OCI-LY3 (cell line): Measurements from ENCODE around the gene CASS4.

Experiments used
- H2AFZ ChIP-seq: fragments of 200-600, 300-600 bp; shearing (Covaris generic); 2 replicates; pipeline ENCODE4 v1.6.0; 2014; ENCODE audit warnings: antibody characterized with exemption, low read depth, low read length
- H3K27ac ChIP-seq: fragments of 200-600, 300-600 bp; sonication (generic); 2 replicates; pipeline ENCODE4 v1.5.1; 2014; ENCODE audit warnings: mild to moderate bottlenecking, low read length, moderate library complexity, mixed read lengths
- H3K27me3 ChIP-seq: fragments of 200-600, 300-600 bp; sonication (generic); 2 replicates; pipeline ENCODE4 v1.6.1; 2014; ENCODE audit warnings: low read depth, low read length, mixed read lengths
- H3K36me3 ChIP-seq: fragments of 200-600, 300-600 bp; sonication (generic); replicated peaks from 2 replicates; pipeline ENCODE3; 2014; ENCODE audit warnings: low read depth, low read length, mixed read lengths
- H3K4me1 ChIP-seq: fragments of 300-600, 200-600 bp; sonication (generic); 2 replicates; pipeline ENCODE4 v1.6.1; 2014; ENCODE audit warnings: low read length, mixed read lengths
- H3K4me2 ChIP-seq: fragments of 200-600, 300-600 bp; sonication (generic); 2 replicates; pipeline ENCODE4 v1.6.1; 2014; ENCODE audit warnings: low read length, mixed read lengths
- H3K4me3 ChIP-seq: fragments of 300-600, 200-600 bp; sonication (generic); 2 replicates; pipeline ENCODE4 v1.5.1; 2014; ENCODE audit warnings: antibody characterized with exemption, mild to moderate bottlenecking, low read length, moderate library complexity
- H3K79me2 ChIP-seq: fragments of 300-600, 200-600 bp; shearing (Covaris generic); 2 replicates; pipeline ENCODE4 v1.6.1; 2014; ENCODE audit warnings: mild to moderate bottlenecking, low read length, mixed read lengths
- H3K9ac ChIP-seq: fragments of 300-600, 200-600 bp; shearing (Covaris generic); 2 replicates; pipeline ENCODE4 v1.6.0; 2014; ENCODE audit warnings: mild to moderate bottlenecking, low read length, moderate library complexity
- H3K9me3 ChIP-seq: fragments of 200-600, 300-600 bp; shearing (Covaris generic); 2 replicates; pipeline ENCODE4 v1.6.1; 2014; ENCODE audit warnings: low read length, mixed read lengths; ENCODE audit not compliant: insufficient read depth
- H4K20me1 ChIP-seq: fragments of 200-600, 300-600 bp; sonication (generic); 2 replicates; pipeline ENCODE4 v1.6.1; 2016; ENCODE audit warnings: low read length, mixed read lengths; ENCODE audit not compliant: insufficient read depth
- EZH2phosphoT487 ChIP-seq: fragments of 200-600 bp; shearing (Covaris generic); IDR thresholded peaks from 2 replicates; pipeline ENCODE4 v1.6.1; 2018; ENCODE audit warnings: antibody characterized with exemption, mixed run types, low read depth
- TF ChIP-seq, protein P1 (sequence below): fragments of 200-600, 300-600 bp; sonication (generic); IDR thresholded peaks from 2 replicates; pipeline ENCODE4 v1.5.1; 2014; ENCODE audit warnings: antibody characterized with exemption, low read length, low read depth

CASS4 gene

DNA sequence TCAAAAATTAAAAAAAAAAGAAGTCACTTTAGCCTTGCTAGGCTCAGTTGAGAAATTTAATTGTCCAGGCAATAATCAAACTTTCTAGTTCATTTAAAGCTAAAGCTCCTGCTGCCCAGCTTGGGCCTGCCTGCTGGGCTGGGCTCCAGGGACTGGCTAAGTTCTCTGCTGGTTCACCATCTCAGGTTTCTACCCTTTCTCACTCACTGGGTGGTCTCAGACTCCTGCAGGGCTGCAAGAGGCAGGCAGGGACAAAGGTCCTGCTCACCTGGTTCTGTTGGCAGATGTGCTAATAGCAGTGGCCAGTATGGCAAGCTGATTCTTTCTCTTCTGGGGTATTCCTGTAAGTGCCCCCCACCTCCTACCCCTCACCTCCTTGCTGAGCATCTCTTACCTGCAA, 35.2 kb downstream of the CASS4 start:
- Histone ChIP-seq H3K4me1 (peaks cover 24% of the 10 kb centered on the region), H3K27ac (no peak overlapping the region), H3K4me3 (peak overlapping the region; percentile 39), H3K27me3 (no peaks in the 10 kb centered on the region), H2AFZ (no peak overlapping the region), H3K4me2 (peak overlapping the region; percentile 48), H3K9me3 (no peaks in the 10 kb centered on the region), H3K36me3 (no peaks in the 10 kb centered on the region), H3K9ac (no peak overlapping the region), H3K79me2 (no peaks in the 10 kb centered on the region), H4K20me1 (no peaks in the 10 kb centered on the region)
- TF ChIP-seq, protein P1, sequence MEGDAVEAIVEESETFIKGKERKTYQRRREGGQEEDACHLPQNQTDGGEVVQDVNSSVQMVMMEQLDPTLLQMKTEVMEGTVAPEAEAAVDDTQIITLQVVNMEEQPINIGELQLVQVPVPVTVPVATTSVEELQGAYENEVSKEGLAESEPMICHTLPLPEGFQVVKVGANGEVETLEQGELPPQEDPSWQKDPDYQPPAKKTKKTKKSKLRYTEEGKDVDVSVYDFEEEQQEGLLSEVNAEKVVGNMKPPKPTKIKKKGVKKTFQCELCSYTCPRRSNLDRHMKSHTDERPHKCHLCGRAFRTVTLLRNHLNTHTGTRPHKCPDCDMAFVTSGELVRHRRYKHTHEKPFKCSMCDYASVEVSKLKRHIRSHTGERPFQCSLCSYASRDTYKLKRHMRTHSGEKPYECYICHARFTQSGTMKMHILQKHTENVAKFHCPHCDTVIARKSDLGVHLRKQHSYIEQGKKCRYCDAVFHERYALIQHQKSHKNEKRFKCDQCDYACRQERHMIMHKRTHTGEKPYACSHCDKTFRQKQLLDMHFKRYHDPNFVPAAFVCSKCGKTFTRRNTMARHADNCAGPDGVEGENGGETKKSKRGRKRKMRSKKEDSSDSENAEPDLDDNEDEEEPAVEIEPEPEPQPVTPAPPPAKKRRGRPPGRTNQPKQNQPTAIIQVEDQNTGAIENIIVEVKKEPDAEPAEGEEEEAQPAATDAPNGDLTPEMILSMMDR = no peak
- no peak for TF ChIP-seq EZH2phosphoT487

GRCh38 chr20:56449459-56449858, 37.4 kb downstream of the CASS4 start:
- H2AFZ ChIP-seq = no peak overlapping the region
- no peak overlapping the region for H3K4me2 ChIP-seq
- no peaks in the 10 kb centered on the region for H3K79me2 ChIP-seq
- H3K4me3 ChIP-seq = no peak overlapping the region
- H3K36me3 ChIP-seq = no peaks in the 10 kb centered on the region
- no peak overlapping the region for H3K9ac ChIP-seq
- no peak overlapping the region for H3K27ac ChIP-seq
- peaks cover 37% of the 10 kb centered on the region for H3K4me1 ChIP-seq
- no peaks in the 10 kb centered on the region for H4K20me1 ChIP-seq
- H3K27me3 ChIP-seq = no peaks in the 10 kb centered on the region
- H3K9me3 ChIP-seq = no peaks in the 10 kb centered on the region
- TF ChIP-seq EZH2phosphoT487 = no peak
- TF ChIP-seq, protein P1 = no peak

DNA sequence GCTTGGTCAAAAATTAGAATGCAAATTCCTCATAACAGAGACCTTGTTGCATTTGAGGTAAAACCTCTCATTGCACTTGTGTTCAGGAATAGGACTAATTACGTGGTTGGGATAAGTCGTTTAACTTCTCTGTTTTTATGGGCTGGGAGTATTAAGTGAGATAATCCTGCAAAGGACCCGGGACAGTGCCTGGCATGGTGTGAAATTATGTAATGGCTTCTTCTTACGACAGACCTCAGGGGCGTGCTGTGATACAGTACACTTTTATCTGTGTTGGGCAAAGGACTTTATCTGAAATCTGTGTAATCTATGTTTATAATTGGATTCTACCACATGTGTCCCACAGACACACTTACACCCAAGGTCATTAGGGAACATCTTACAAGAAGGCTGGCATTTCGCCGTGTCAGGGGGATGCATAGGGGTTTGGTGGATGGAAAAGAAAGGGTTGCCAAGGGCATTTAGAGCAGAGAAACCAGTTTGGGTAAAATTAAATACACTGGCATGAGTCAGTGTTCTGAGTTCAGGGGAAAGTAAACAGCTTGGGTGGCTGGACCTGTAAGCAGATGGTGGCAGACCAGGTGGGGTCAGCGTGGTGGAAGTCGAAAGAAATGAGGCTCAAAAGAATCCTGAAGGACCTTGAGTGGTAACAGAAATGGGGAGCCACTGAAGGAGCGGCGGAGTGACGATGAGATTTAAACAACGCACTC, 39.2 kb downstream of the CASS4 start:
- no peak overlapping the region for H3K9ac ChIP-seq
- no peaks in the 10 kb centered on the region for H3K36me3 ChIP-seq
- no peaks in the 10 kb centered on the region for H3K27me3 ChIP-seq
- H3K27ac ChIP-seq = no peak overlapping the region
- H3K79me2 ChIP-seq = no peaks in the 10 kb centered on the region
- H2AFZ ChIP-seq = no peak overlapping the region
- H3K9me3 ChIP-seq = no peaks in the 10 kb centered on the region
- H4K20me1 ChIP-seq = no peaks in the 10 kb centered on the region
- H3K4me3 ChIP-seq = no peak overlapping the region
- H3K4me2 ChIP-seq = no peak overlapping the region
- TF ChIP-seq, protein P1 = no peak
- TF ChIP-seq EZH2phosphoT487 = no peak
- peaks cover 48% of the 10 kb centered on the region for H3K4me1 ChIP-seq

- H3K4me2 ChIP-seq = peak overlapping the region; percentile 64
- H2AFZ ChIP-seq = no peak overlapping the region
- H4K20me1 ChIP-seq = no peaks in the 10 kb centered on the region
- H3K9me3 ChIP-seq = no peaks in the 10 kb centered on the region
- H3K79me2 ChIP-seq = no peaks in the 10 kb centered on the region
- TF ChIP-seq, protein P1 = no peak
- TF ChIP-seq EZH2phosphoT487 = no peak
- peaks cover 35% of the 10 kb centered on the region for H3K4me1 ChIP-seq
- H3K36me3 ChIP-seq = no peaks in the 10 kb centered on the region
- peak overlapping the region; percentile 65 for H3K9ac ChIP-seq
- H3K27ac ChIP-seq = peak overlapping the region; percentile 91
- no peaks in the 10 kb centered on the region for H3K27me3 ChIP-seq
- H3K4me3 ChIP-seq = peak overlapping the region; percentile 31
These were observed 41.3 kb downstream of the CASS4 start for GRCh38 chr20:56453352-56453751.
